Activated T-cell treated with anti-CD3 and anti-CD28 coated beads, Interleukin-2, amount 50 U/mL, for 1 hour (primary cell): ENCODE measurements around the gene SUSD4.
"Not testable (repeated sequence)": the region's sequence is repeated elsewhere in the genome, so short reads cannot be mapped to it uniquely, and the experiment has no call there.

Source experiments
- DNase-seq: peaks from one replicate; pipeline ENCODE4 v3.0.0-alpha.2; 2020

SUSD4 gene

GRCh38 chr1:223283697-223284096, 80.3 kb downstream of the SUSD4 start:
- DNase-seq = not testable (repeated sequence)

- DNase-seq = not testable (repeated sequence)
Observed at GRCh38 chr1:223278311-223278710, 85.7 kb downstream of the SUSD4 start.

DNA sequence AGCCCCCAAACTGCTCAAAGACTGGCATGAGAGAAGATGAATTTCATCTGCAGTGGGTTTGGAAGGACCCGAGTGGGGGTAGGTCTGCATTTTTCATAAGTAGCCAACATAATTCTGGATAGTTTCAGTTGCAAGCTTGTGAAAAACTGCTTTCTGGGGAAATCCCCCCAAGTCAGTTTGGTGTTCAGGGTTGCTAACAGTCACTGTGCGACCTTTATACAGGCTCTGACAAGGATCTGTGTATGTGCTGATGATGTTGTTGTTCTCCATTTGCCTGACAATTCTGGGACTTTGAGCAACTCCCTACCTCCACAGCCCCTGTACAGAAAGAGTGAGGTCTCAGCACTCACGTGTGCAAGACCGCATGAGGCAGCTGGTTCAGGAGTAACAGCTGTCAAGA, 87.9 kb downstream of the SUSD4 start:
- DNase-seq = no peak

DNA sequence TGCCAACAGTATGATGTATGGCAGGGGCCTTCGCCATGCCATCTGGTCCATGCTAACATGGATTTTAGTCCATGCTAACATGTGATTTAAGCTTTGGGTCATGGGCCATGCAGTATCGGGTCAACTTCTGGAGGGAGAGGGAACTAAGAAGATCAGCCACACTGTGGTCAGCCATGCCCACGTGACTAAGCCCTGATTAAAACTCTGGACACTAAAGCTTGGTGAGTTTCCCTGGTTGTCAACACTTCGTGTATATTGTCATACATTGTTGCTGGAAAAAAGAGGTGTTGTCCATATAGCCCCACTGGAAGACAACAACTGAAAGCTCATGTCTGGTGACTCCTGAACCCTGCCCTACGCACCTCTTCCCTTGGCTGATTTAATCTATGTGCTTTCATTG, 90.5 kb downstream of the SUSD4 start:
- no peak for DNase-seq

DNA sequence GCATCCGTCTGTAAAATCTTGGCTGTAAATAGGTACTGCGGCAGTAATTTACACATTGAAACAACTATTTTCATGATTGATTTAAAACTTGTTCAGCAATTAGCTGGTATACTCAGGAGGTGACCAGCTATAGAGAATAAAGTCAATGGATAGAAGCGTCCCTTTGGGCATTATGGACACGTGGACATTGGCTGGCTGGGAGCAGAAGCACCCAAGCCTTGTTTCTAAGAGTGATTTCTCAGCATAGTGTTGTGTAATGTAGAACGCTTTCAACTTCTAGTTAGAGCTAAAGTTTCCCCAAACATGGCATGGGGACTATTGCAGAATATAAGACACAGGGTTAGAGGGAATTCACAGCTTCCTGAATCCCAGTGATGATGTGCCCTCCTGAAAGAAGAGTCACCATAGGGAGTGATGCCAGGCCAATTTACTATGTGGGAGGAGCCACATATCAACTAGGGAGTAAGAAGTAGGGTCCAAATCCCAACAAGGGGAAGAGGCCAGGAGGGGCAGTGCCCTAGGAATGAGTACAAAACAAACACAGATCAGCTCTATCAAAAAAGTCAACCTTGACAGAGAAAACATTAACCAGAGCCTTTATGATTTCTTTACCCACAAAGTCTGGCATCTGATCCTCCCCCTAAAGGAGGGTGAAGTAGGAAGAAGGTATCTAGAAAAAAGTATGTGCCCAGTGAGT, 92.7 kb downstream of the SUSD4 start:
- no peak for DNase-seq

DNA sequence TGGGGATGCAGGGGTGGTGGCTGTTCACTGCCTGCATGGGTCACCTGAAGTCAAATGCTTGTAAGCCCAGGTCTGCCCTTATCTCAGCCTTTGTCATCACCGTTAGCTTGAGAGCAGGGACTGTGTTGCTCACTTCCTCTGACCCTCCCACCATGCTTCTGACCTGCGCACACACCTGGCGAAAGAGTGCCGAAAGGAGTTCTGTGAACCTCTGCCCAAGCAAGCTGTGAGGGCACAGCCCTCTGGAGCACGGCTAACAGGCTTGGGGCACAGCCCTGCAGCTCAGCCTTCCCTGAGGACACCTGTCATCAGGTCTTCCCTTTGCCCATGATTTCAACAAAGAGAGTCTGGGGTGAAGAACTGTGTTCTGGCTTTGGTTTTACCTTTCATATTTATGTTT, 93.8 kb downstream of the SUSD4 start:
- DNase-seq = no peak

- DNase-seq = no peak
Observed at GRCh38 chr1:223269006-223269405, 95.0 kb downstream of the SUSD4 start.

GRCh38 chr1:223266632-223267172, 97.3 kb downstream of the SUSD4 start:
- no peak for DNase-seq

DNA sequence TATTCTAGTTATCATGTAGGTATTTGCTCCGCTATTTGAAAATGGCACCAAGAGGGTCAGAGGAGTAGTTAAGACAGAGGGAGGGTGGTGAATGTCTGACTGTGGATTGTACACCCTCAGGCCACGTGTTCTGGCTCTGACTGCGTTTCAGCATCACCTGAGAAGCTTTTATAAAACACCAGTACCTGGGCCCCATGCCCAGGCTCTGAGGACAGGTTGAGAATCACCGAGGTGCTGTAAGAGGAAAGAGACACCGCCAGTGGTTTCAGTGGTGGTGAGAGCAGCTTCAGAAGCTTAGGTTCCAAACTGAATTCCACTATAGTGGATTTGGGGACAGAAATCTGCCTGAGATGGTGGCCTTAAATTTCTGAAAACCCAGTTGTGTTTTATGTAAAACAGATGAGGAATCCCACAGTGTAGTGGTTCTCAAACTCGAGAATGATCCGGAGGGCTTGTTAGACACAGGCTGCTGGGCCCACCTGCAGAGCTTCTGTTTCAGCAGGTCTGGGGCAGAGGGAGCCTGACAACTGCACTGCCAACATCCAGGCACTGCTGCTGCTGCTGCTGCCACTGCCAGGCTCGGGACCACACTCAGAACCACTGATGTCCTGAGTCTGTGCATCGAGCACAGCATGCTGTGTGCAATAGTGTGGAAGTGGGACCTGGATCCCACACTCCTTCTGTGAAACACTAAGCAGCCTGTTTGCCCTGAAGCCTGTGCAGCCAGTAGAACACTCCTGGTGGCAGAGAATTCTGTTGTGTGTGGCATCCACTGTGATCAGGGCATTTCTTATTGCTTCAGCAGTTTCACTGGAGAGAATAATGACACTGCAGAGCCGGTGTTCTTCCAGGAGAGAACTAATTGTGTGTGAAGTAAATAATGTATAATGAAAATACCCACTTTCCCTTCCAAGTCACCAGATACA, 98.7 kb downstream of the SUSD4 start:
- DNase-seq = no peak

- no peak for DNase-seq
Observed at GRCh38 chr1:223264529-223264928, 99.4 kb downstream of the SUSD4 start.

- no peak for DNase-seq
Observed at GRCh38 chr1:223261914-223262313, 102.1 kb downstream of the SUSD4 start.

GRCh38 chr1:223260712-223261111, 103.3 kb downstream of the SUSD4 start:
- no peak for DNase-seq

DNA sequence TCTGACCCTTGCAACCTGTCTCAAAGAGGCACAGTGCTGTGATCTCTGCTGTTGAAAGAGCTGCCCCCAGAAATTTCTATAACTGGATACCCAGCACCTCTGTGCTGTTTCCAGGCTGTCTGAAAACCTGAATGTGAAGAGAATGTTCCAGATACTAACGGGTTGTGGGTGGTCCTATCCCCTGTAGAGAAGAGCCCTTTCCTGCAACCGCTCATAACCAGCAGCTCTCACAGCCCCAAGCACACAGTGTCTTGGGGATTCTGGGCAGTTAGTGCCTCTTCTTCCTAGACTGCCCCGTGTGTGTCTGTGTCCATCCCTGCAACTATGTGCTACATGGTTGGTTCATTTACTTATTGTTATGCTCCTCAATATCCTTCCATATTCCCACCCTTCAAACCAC, 104.5 kb downstream of the SUSD4 start:
- no peak for DNase-seq

DNA sequence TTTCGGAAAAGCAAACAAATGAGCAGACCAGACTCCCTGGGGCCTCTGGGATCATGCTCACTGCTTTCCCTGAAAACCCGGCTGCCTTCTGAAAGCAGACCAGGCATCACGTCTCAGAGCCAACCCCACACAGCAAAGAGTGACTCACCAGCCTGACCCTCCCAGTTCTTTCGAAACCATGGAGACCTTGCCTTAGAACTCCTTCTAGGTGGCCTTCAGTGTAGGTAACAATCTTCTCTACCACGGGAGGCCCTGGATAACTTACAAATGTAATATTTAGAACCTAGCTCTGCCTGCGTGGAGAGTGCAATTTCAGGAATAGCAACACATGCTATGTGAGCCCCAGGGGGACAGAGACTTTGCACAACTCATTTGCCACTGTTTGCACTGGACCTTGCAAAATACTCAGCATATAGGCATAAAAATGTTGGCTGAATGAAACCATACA, 105.2 kb downstream of the SUSD4 start:
- no peak for DNase-seq

- DNase-seq = no peak
Observed at GRCh38 chr1:223257856-223258550, 106.0 kb downstream of the SUSD4 start.

- no peak for DNase-seq
Observed at GRCh38 chr1:223256034-223256433, 107.9 kb downstream of the SUSD4 start.

DNA sequence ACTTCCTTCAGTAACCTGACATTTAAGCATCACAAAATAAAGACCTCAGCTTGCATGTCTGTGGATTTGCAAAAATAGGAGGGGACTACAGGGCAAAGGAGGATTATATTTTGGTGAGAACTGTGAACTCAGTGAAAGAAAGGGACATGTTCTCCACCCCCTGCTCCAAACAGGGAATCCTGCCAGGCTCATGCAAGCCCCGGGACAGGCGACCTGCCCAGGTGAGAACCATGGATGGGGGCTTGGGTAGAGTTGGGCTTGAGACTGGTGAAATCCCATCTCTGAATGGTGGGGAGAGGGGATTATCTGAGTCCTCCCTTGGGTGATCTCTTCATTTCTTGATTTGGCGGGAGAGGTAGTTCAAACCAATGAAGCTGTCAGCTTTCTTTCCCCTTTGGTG, 110.1 kb downstream of the SUSD4 start:
- no peak for DNase-seq

DNA sequence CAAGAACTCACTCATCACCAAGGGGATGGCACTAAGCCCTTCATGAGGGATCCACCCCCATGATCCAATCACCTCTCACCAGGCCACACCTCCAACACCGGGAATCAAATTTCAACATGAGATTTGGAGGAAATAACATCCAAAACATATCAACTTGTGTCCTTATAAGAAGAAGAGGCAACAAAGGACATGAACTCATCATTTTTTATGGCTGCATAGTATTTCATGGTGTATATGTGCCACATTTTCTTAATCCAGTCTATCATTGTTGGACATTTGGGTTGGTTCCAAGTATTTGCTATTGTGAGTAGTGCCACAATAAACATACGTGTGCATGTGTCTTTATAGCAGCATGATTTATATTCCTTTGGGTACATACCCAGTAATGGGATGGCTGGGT, 112.6 kb downstream of the SUSD4 start:
- DNase-seq = not testable (repeated sequence)

DNA sequence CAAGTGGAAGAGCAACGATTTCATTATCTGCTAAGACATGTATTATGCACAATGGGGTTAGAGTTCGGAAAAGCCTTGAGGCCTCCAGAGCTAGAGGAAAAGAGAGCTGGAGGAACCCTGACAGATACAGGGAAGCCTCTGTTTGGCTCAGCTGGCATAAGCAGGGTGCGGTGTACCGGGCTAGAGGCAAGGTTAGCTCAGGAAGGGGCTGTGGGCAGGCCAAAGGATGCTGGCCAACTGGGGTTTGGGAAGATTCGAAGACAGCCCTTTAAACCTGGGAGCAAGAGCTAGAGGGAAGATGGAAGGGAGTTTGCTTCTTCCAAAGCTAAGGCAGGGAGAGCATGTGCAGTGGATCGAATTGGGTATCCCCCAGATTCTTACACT, 113.4 kb downstream of the SUSD4 start:
- no peak for DNase-seq

- DNase-seq = no peak
Observed at GRCh38 chr1:223249854-223250631, 113.9 kb downstream of the SUSD4 start.

DNA sequence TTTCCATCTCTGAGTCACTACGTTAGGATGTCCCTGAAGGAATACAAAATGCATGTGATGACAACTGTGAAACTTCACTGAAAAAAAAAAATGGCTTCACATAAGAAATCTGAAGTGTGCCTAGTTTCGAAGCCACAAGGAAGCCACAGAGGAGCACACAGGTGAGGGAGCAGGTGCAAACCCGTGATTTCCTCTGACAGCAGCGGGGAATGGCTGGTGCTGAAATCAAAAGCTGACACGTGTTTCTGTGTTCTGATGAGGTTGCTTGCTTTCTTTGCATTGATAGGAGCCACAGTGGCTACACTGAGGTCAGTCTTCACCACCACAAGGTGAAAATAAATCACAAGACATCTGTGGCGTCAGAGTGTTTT, 115.2 kb downstream of the SUSD4 start:
- peak; percentile 43 for DNase-seq

DNA sequence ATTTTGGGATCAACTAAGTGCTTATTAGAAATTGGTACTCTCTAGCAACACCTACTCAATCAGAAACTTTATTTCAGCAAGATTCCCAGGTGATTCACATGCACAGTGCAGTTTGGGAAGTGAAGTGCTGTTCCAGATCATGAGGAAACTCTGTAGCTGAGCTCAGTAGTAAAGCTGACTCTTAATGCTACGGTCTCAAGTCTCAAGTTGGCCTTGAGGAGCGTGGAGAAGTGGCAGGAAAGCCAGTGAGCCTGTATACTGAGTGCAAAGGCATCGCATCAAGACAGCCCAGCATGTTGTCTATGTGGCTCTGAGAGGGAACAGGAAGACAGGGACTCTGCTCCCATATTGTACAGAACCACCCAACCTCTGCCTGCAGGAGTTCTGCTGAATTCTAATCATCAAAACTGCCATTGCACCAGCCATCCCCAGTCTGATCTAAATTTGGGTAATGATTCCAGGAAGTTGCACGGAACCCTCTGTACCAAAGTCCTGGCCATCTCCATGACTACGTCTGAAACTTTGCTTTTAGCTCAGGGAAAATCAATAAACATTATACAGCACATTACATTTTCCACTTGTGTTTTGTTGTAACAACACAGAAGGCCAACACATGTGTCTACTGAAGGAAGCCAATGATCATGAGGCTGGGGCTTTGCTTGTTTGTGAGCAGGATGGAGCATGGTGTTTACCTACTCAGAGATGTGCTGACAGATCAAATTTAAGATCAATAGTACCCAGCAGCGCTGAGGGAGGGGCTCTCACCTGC, 115.8 kb downstream of the SUSD4 start:
- DNase-seq = no peak
